ENCODE measurements around the gene THSD7A.

THSD7A gene

GRCh38 chr7:11607686-11608085 lies 224.3 kb downstream of the THSD7A start:
- DNase-seq (ENCODE audit: low read depth), result no peak
- no peak overlapping the region for H3K4me3 ChIP-seq (ENCODE audit: low read depth, low read length)
- no peak for TF ChIP-seq CTCF (IDR thresholded peaks at IDR 0.05; ENCODE audit: insufficient read depth, low read depth, low read length, missing control alignments)

GRCh38 chr7:11605749-11606148 lies 226.2 kb downstream of the THSD7A start:
- TF ChIP-seq CTCF (IDR thresholded peaks at IDR 0.05; ENCODE audit: insufficient read depth, low read depth, low read length, missing control alignments), result no peak
- DNase-seq (ENCODE audit: low read depth), result no peak
- no peak overlapping the region for H3K4me3 ChIP-seq (ENCODE audit: low read depth, low read length)

- DNase-seq (ENCODE audit: low read depth), result no peak
- TF ChIP-seq CTCF (IDR thresholded peaks at IDR 0.05; ENCODE audit: insufficient read depth, low read depth, low read length, missing control alignments), result no peak
- no peak overlapping the region for H3K4me3 ChIP-seq (ENCODE audit: low read depth, low read length)
Observed at GRCh38 chr7:11604505-11604904, 227.5 kb downstream of the THSD7A start.

GRCh38 chr7:11601761-11602160 lies 230.2 kb downstream of the THSD7A start:
- no peak for TF ChIP-seq CTCF (IDR thresholded peaks at IDR 0.05; ENCODE audit: insufficient read depth, low read depth, low read length, missing control alignments)
- no peak for DNase-seq (ENCODE audit: low read depth)
- H3K4me3 ChIP-seq (ENCODE audit: low read depth, low read length), result no peak overlapping the region

- no peak overlapping the region for H3K4me3 ChIP-seq (ENCODE audit: low read depth, low read length)
- no peak for TF ChIP-seq CTCF (IDR thresholded peaks at IDR 0.05; ENCODE audit: insufficient read depth, low read depth, low read length, missing control alignments)
- no peak for DNase-seq (ENCODE audit: low read depth)
Observed at GRCh38 chr7:11593322-11593721, 238.7 kb downstream of the THSD7A start.

- H3K4me3 ChIP-seq (ENCODE audit: low read depth, low read length), result no peak overlapping the region
- no peak for TF ChIP-seq CTCF (IDR thresholded peaks at IDR 0.05; ENCODE audit: insufficient read depth, low read depth, low read length, missing control alignments)
- DNase-seq (ENCODE audit: low read depth), result no peak
Observed at GRCh38 chr7:11592699-11593098, 239.3 kb downstream of the THSD7A start.

GRCh38 chr7:11591943-11592342 lies 240.1 kb downstream of the THSD7A start:
- TF ChIP-seq CTCF (IDR thresholded peaks at IDR 0.05; ENCODE audit: insufficient read depth, low read depth, low read length, missing control alignments), result no peak
- no peak for DNase-seq (ENCODE audit: low read depth)
- no peak overlapping the region for H3K4me3 ChIP-seq (ENCODE audit: low read depth, low read length)

Measured in GM12865 (cell line).